HEK293T (cell line): ENCODE measurements around the gene VTI1A.

ENCODE experiments used
- BHLHE40 ChIP-seq: fragments of 450-650 bp; IDR thresholded peaks from 2 replicates; pipeline ENCODE4 v1.6.1; 2016; ENCODE audit warnings: mild to moderate bottlenecking, moderate library complexity, borderline replicate concordance
- ELF4 ChIP-seq: fragments of 450-650 bp; IDR thresholded peaks from 2 replicates; pipeline ENCODE4 v1.6.1; 2017; ENCODE audit warnings: antibody characterized with exemption
- L3MBTL2 ChIP-seq: fragments of 450-650 bp; conservative IDR thresholded peaks from 2 replicates; pipeline ENCODE4 v1.6.1; 2016; ENCODE audit warnings: mild to moderate bottlenecking
- LEF1 ChIP-seq: fragments of 450-650 bp; IDR thresholded peaks from 2 replicates; pipeline ENCODE4 v1.6.1; 2017; ENCODE audit warnings: mild to moderate bottlenecking, borderline replicate concordance
- SP1 ChIP-seq: fragments of 450-650 bp; IDR thresholded peaks from 2 replicates; pipeline ENCODE4 v1.6.1; 2017
- SUZ12 ChIP-seq: fragments of 450-650 bp; IDR thresholded peaks from 2 replicates; pipeline ENCODE4 v1.6.1; 2016; ENCODE audit warnings: mild to moderate bottlenecking
- TARDBP ChIP-seq: fragments of 450-650 bp; IDR thresholded peaks from 2 replicates; pipeline ENCODE4 v1.6.1; 2016

DNA sequence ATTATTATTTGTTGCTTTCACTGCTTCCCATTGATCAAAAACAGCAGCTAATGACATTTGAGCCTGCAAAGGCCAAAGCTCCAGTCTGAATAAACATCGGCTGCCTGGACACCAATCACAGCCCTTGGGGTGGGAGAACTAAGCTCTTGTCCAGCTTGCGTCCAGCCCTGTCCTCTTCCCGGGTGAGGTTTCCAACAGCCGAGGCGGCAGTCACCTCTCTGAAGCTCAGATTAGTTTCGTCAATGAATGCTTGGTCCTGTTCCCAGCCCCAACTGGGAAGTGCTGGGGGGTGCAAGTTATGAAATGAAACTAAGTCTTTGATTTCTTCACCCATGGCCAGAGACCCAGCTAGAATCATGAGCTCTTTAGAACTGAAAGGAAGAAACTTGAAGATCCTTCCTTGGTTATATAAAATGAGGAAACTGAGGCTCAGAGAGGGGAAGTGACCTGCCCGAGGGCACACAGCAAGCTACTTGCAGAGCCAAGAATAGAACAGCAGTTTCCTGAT is 389.0 kb downstream of the VTI1A start:
- TF ChIP-seq L3MBTL2 = no peak
- TF ChIP-seq BHLHE40 = no peak
- no peak for TF ChIP-seq SP1
- no peak for TF ChIP-seq LEF1
- no peak for TF ChIP-seq TARDBP
- no peak for TF ChIP-seq ELF4
- TF ChIP-seq SUZ12 = no peak
